ENCODE data around the gene TM4SF20. TPM values are rescaled to one million over a fixed set of nuclear protein-coding genes. Genes with fewer than 3 reads are reported as not detected.

Gene TM4SF20
- total and polyA plus RNA-seq, 10 of the 15 experiments (the other 5 are each of a cell fraction or from before 2014, with no cell fraction given): 0.04 to 0.07 TPM; not detected in 8

DNA sequence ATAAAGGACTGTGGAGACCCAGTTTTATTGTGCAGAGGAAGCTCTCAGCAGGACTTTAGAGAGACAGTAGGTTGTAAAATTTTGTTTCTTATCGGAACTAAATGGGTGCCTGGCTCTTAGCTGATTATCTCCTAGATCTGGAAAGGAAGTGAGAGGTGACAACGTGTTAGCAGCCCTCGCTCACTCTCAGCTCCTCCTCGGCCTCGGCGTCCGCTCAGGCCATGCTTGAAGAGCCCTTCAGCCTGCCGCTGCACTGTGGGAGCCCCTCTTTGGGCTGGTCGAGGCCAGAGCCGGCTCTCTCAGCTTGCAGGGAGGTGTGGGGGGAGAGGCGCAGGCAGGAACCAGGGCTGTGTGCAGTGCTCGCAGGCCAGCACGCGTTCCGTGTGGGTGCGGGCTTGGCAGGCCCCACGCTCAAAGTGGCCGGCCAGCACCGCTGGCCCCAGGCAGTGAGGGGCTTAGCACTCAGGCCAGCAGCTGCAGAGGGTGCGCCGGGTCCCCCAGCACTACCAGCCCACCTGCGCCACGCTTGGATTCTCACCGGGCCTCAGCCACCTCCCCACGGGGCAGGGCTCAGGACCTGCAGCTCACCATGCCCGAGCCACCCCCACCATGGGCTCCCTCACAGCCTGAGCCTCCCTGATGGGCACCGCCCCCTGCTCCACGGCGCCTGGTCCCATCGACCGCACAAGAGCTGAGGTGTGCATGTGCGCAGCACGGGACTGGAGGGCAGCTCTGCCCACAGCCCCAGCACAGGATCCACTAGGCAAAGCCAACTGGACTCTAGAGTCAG lies 58.6 kb downstream of the TM4SF20 start:
- ChIA-PET CTCF (interaction anchor here (0.6 to 1.2 kb wide), 2 partner anchors 82 to 337 kb away, joined by 3 read pairs; no protein-coding TSS in a partner anchor), POLR2A (no interaction called here), RAD21 (ENCODE audit: unreplicated experiment) (interaction anchor here (0.7 kb wide), 1 partner anchor 27 kb away, joined by 3 read pairs; no protein-coding TSS in a partner anchor), SMC1A (ENCODE audit: uncharacterized antibody, unreplicated experiment) (no interaction called here)
- Histone ChIP-seq H3K9me3 (replicated peaks; ENCODE audit: control insufficient read depth, insufficient read depth, low read length) (no peaks in the 10 kb centered on the region; the same call in 2 of the 3 replicates), H3K4me3 (no peak overlapping the region), H3K4me1 (ENCODE audit: control insufficient read depth, insufficient read depth, low read length) (no peaks in the 10 kb centered on the region), H3K27me3 (replicated peaks in 1 of 2; ENCODE audit: control insufficient read depth in 2 of 2, insufficient read depth in 2 of 2, low read length in 1 of 2) (no peaks in the 10 kb centered on the region), H4K20me1 (ENCODE audit: control insufficient read depth, insufficient read depth) (no peaks in the 10 kb centered on the region), H3K9ac (ENCODE audit: control insufficient read depth, insufficient read depth, low read length) (no peak overlapping the region), H3K27ac (ENCODE audit: control insufficient read depth, insufficient read depth) (no peak overlapping the region), H2AFZ (ENCODE audit: control insufficient read depth, low read depth, low read length) (no peak overlapping the region), H3K79me2 (ENCODE audit: control insufficient read depth, insufficient read depth, low read length) (peaks cover 5% of the 10 kb centered on the region), H3K36me3 (ENCODE audit: control insufficient read depth in 2 of 2, insufficient read depth in 2 of 2, low read length in 1 of 2) (no peaks in the 10 kb centered on the region), H3K4me2 (ENCODE audit: control insufficient read depth, insufficient read depth) (no peak overlapping the region)
- ATAC-seq: no peak
- 91% methylated on average over 28 of the region's 33 CpGs for WGBS (ENCODE audit: insufficient coverage, insufficient replicate concordance, low lambda C conversion rate, missing lambda C conversion rate)
- BruUV-seq (replicated peaks): no TSS peak
- TF ChIP-seq ZNF24 (IDR thresholded peaks at IDR 0.05) (no peak), SMAD5 (IDR thresholded peaks at IDR 0.05; ENCODE audit: low read depth) (no peak), CREB1 (IDR thresholded peaks at IDR 0.05; ENCODE audit: low read depth) (no peak), NFXL1 (IDR thresholded peaks at IDR 0.05; ENCODE audit: borderline replicate concordance) (no peak), TCF7 (IDR thresholded peaks at IDR 0.05; ENCODE audit: borderline replicate concordance) (no peak), ZNF622 (IDR thresholded peaks at IDR 0.05) (no peak), CBX5 (IDR thresholded peaks at IDR 0.05; ENCODE audit: low read depth) (no peak), EED (IDR thresholded peaks at IDR 0.05; ENCODE audit: low read depth) (no peak), SUPT20H (IDR thresholded peaks at IDR 0.05; ENCODE audit: borderline replicate concordance, control insufficient read depth, low read depth, low read length) (no peak)
- TF ChIP-seq, protein P1, sequence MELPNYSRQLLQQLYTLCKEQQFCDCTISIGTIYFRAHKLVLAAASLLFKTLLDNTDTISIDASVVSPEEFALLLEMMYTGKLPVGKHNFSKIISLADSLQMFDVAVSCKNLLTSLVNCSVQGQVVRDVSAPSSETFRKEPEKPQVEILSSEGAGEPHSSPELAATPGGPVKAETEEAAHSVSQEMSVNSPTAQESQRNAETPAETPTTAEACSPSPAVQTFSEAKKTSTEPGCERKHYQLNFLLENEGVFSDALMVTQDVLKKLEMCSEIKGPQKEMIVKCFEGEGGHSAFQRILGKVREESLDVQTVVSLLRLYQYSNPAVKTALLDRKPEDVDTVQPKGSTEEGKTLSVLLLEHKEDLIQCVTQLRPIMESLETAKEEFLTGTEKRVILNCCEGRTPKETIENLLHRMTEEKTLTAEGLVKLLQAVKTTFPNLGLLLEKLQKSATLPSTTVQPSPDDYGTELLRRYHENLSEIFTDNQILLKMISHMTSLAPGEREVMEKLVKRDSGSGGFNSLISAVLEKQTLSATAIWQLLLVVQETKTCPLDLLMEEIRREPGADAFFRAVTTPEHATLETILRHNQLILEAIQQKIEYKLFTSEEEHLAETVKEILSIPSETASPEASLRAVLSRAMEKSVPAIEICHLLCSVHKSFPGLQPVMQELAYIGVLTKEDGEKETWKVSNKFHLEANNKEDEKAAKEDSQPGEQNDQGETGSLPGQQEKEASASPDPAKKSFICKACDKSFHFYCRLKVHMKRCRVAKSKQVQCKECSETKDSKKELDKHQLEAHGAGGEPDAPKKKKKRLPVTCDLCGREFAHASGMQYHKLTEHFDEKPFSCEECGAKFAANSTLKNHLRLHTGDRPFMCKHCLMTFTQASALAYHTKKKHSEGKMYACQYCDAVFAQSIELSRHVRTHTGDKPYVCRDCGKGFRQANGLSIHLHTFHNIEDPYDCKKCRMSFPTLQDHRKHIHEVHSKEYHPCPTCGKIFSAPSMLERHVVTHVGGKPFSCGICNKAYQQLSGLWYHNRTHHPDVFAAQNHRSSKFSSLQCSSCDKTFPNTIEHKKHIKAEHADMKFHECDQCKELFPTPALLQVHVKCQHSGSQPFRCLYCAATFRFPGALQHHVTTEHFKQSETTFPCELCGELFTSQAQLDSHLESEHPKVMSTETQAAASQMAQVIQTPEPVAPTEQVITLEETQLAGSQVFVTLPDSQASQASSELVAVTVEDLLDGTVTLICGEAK (IDR thresholded peaks at IDR 0.05; ENCODE audit: borderline replicate concordance): no peak
- TF ChIP-seq, protein P2, sequence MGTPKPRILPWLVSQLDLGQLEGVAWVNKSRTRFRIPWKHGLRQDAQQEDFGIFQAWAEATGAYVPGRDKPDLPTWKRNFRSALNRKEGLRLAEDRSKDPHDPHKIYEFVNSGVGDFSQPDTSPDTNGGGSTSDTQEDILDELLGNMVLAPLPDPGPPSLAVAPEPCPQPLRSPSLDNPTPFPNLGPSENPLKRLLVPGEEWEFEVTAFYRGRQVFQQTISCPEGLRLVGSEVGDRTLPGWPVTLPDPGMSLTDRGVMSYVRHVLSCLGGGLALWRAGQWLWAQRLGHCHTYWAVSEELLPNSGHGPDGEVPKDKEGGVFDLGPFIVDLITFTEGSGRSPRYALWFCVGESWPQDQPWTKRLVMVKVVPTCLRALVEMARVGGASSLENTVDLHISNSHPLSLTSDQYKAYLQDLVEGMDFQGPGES (IDR thresholded peaks at IDR 0.05): no peak
- TF ChIP-seq, protein P3, sequence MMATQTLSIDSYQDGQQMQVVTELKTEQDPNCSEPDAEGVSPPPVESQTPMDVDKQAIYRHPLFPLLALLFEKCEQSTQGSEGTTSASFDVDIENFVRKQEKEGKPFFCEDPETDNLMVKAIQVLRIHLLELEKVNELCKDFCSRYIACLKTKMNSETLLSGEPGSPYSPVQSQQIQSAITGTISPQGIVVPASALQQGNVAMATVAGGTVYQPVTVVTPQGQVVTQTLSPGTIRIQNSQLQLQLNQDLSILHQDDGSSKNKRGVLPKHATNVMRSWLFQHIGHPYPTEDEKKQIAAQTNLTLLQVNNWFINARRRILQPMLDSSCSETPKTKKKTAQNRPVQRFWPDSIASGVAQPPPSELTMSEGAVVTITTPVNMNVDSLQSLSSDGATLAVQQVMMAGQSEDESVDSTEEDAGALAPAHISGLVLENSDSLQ (IDR thresholded peaks at IDR 0.05): no peak
- TF ChIP-seq, protein P4, sequence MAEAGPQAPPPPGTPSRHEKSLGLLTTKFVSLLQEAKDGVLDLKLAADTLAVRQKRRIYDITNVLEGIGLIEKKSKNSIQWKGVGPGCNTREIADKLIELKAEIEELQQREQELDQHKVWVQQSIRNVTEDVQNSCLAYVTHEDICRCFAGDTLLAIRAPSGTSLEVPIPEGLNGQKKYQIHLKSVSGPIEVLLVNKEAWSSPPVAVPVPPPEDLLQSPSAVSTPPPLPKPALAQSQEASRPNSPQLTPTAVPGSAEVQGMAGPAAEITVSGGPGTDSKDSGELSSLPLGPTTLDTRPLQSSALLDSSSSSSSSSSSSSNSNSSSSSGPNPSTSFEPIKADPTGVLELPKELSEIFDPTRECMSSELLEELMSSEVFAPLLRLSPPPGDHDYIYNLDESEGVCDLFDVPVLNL (IDR thresholded peaks at IDR 0.05; ENCODE audit: low read depth, low read length): no peak
- in situ Hi-C loops (cut with MboI): no loop called here
- FAIRE-seq: no peak
- intact Hi-C loops (cut with micrococcal nuclease; ENCODE audit: unreplicated experiment): loop anchor here (10.0 kb wide), 1 partner anchor 524 kb away; no protein-coding TSS in a partner anchor
- no peak for DNase-seq (ENCODE audit: low read depth, low spot score)

All from GM12878 (cell line).